NCI-H187 treated with DMSO at 0.1 percent for 48 hours (cell line): ENCODE results near the gene NAPB.

Experiments
- DNase-seq: peaks from one replicate; lab custom pipeline; 2025; lab: John Stamatoyannopoulos, UW

The NAPB gene

GRCh38 chr20:23404196-23404595 is 17.1 kb downstream of the NAPB start:
- DNase-seq: no peak

- DNase-seq: no peak
Measured at GRCh38 chr20:23403751-23404150, 17.5 kb downstream of the NAPB start.

- no peak for DNase-seq
Measured at GRCh38 chr20:23401051-23401450, 20.2 kb downstream of the NAPB start.

GRCh38 chr20:23399568-23400241 is 21.6 kb downstream of the NAPB start:
- no peak for DNase-seq

GRCh38 chr20:23397961-23398360 is 23.3 kb downstream of the NAPB start:
- DNase-seq: no peak

GRCh38 chr20:23396950-23397627 is 24.2 kb downstream of the NAPB start:
- no peak for DNase-seq

GRCh38 chr20:23393996-23394775 is 27.1 kb downstream of the NAPB start:
- no peak for DNase-seq

- DNase-seq: no peak
Measured at GRCh38 chr20:23391707-23392310, 29.5 kb downstream of the NAPB start.

- no peak for DNase-seq
Measured at GRCh38 chr20:23390091-23390774, 31.1 kb downstream of the NAPB start.

- no peak for DNase-seq
Measured at GRCh38 chr20:23387118-23387443, 34.2 kb downstream of the NAPB start.

- DNase-seq: no peak
Measured at GRCh38 chr20:23386304-23387117, 34.8 kb downstream of the NAPB start.

- DNase-seq: no peak
Measured at GRCh38 chr20:23381876-23382275, 39.4 kb downstream of the NAPB start.

- no peak for DNase-seq
Measured at GRCh38 chr20:23379772-23380171, 41.5 kb downstream of the NAPB start.

GRCh38 chr20:23375827-23376226 is 45.5 kb downstream of the NAPB start:
- DNase-seq: no peak

- no peak for DNase-seq
Measured at GRCh38 chr20:23374441-23374840, 46.8 kb downstream of the NAPB start.

GRCh38 chr20:23371496-23371895 is 49.8 kb downstream of the NAPB start:
- DNase-seq: no peak

- no peak for DNase-seq
Measured at GRCh38 chr20:23370873-23371272, 50.4 kb downstream of the NAPB start.

GRCh38 chr20:23370274-23370673 is 51.0 kb downstream of the NAPB start:
- DNase-seq: no peak

- DNase-seq: no peak
Measured at GRCh38 chr20:23369072-23369823, 52.0 kb downstream of the NAPB start.

GRCh38 chr20:23368316-23369071 is 52.8 kb downstream of the NAPB start:
- no peak for DNase-seq
